Measurements from ENCODE around the gene ABCA7. TPM values are rescaled to one million over a fixed set of nuclear protein-coding genes. Genes with fewer than 3 reads are reported as not detected.

ABCA7 gene
- total RNA-seq, 2 donors from 2014 or later: 33.7 to 87.3 TPM

DNA sequence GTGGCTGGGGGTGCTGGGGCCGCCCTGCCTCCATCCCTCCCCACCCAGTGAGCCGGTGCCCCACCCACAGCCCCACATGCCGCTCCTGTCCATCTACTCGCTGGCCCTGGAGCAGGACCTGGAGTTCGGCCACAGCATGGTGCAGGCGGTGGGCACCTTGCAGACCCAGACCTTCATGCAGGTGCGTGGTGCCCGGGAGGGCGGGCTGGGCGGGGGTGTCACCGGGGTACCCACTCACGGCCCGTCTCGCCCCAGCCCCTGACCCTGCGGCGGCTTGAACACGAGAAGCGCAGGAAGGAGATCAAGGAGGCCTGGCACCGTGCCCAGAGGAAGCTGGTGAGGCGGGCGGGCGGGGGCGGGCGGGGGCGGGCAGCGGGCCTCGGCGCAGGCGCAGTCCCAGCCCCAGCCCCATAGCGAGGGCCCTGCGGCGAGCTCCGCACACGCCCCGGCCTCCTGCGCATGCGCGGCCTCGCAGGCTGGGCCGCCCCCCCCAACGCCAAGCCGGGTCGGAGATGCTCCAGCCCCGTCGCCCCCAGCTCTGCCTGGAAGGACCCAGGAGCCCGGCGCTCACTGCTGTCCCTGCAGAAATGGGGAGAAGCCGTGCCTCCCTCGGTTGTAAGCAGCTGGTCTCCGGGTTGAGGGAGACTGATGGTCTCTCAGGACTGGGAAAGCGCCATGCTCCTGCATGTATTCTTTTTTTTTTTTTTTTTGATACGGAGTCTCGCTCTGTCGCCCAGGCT lies 34.8 kb downstream of the ABCA7 start:
- peak overlapping the region in 1 of 4 donors; percentile 42 for H3K27ac ChIP-seq
- ATAC-seq: no peak
- intact Hi-C loops (cut with DNase I): no loop called here

DNA sequence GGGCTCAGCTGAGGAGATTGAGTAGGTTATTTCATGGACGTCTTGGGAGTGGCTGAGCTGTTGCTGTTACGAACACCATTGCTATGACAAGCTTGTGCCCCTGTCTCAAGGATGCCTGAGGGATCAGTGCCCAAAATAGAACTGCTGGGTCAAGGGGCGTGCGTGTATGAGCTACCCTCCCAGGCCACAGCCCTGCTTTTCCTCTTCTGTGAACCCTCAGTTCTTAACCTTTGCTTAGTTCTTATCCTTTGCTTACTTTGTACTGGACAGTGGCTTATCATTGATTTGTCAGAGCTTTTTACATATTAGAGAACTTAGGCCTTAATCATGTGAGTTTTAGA lies 36.1 kb downstream of the ABCA7 start:
- intact Hi-C loops (cut with DNase I): no loop called here
- TF ChIP-seq POLR2A (IDR thresholded peaks at IDR 0.05): no peak
- TF ChIP-seq, protein P1, sequence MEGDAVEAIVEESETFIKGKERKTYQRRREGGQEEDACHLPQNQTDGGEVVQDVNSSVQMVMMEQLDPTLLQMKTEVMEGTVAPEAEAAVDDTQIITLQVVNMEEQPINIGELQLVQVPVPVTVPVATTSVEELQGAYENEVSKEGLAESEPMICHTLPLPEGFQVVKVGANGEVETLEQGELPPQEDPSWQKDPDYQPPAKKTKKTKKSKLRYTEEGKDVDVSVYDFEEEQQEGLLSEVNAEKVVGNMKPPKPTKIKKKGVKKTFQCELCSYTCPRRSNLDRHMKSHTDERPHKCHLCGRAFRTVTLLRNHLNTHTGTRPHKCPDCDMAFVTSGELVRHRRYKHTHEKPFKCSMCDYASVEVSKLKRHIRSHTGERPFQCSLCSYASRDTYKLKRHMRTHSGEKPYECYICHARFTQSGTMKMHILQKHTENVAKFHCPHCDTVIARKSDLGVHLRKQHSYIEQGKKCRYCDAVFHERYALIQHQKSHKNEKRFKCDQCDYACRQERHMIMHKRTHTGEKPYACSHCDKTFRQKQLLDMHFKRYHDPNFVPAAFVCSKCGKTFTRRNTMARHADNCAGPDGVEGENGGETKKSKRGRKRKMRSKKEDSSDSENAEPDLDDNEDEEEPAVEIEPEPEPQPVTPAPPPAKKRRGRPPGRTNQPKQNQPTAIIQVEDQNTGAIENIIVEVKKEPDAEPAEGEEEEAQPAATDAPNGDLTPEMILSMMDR (IDR thresholded peaks at IDR 0.05): no peak
- Histone ChIP-seq H3K27me3 (peaks cover 0 to 3% of the 10 kb centered on the region in 2 donors), H3K4me3 (no peak overlapping the region), H3K4me1 (peaks cover 24% of the 10 kb centered on the region), H3K36me3 (replicated peaks in 1 of 2; ENCODE audit: insufficient read depth in 1 of 2, low read depth in 2 of 2) (no peaks in the 10 kb centered on the region), H3K27ac (peak overlapping the region in 2 of 4 donors; percentile 42 to 51), H3K9me3 (no peaks in the 10 kb centered on the region)
- 85 to 100% methylated on average over 3 to 4 of the region's 4 CpGs for WGBS, 2 donors
- ATAC-seq (no peak), DNase-seq (no peak)

More for the DNA sequence above, 34.8 kb downstream of the ABCA7 start:
- TF ChIP-seq, protein P1 (IDR thresholded peaks at IDR 0.05): no peak
- TF ChIP-seq POLR2A (IDR thresholded peaks at IDR 0.05): no peak
- WGBS, 2 donors: 55 to 70% methylated on average over 8 to 33 of the region's 54 CpGs
- no peaks in the 10 kb centered on the region for H3K36me3 ChIP-seq (replicated peaks in 1 of 2; ENCODE audit: insufficient read depth in 1 of 2, low read depth in 2 of 2)
- H3K4me3 ChIP-seq: no peak overlapping the region
- H3K27me3 ChIP-seq: peaks cover 0 to 13% of the 10 kb centered on the region in 2 donors
- peak; percentile 58 to 79 (median 68) for DNase-seq
- H3K4me1 ChIP-seq: peaks cover 29% of the 10 kb centered on the region
- no peaks in the 10 kb centered on the region for H3K9me3 ChIP-seq

DNA sequence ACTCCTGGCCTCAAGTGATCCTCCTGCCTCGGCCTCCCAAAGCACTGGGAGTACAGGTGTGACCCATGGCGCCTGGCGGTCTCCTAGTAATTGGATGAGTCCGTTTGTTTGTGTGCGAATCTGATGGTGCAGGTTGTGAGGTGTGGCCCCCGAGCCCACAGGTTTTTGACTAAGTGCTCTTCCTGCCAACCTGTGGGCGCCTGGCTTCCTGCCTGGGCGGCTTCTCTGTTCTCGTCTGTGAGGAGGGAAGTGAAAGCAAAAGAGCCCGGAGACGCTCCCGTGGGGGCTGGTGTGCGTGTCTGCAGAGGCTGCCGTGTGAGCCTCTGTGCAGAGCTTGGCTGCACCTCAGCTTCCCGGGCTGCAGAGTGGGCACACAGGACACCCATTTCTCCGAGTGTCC lies 37.0 kb downstream of the ABCA7 start:
- Histone ChIP-seq H3K4me1 (peaks cover 24% of the 10 kb centered on the region), H3K4me3 (no peak overlapping the region), H3K36me3 (replicated peaks in 1 of 2; ENCODE audit: insufficient read depth in 1 of 2, low read depth in 2 of 2) (no peaks in the 10 kb centered on the region), H3K27me3 (no peaks in the 10 kb centered on the region), H3K9me3 (no peaks in the 10 kb centered on the region), H3K27ac (no peak overlapping the region)
- DNase-seq (peak in 3 of 4 donors; percentile 53 to 76 (median 57)), ATAC-seq (no peak)
- WGBS, 2 donors: 48 to 56% methylated on average over 15 to 16 of the region's 16 CpGs
- intact Hi-C loops (cut with DNase I): no loop called here
- TF ChIP-seq, protein P1 (IDR thresholded peaks at IDR 0.05): no peak
- TF ChIP-seq POLR2A (IDR thresholded peaks at IDR 0.05): no peak

DNA sequence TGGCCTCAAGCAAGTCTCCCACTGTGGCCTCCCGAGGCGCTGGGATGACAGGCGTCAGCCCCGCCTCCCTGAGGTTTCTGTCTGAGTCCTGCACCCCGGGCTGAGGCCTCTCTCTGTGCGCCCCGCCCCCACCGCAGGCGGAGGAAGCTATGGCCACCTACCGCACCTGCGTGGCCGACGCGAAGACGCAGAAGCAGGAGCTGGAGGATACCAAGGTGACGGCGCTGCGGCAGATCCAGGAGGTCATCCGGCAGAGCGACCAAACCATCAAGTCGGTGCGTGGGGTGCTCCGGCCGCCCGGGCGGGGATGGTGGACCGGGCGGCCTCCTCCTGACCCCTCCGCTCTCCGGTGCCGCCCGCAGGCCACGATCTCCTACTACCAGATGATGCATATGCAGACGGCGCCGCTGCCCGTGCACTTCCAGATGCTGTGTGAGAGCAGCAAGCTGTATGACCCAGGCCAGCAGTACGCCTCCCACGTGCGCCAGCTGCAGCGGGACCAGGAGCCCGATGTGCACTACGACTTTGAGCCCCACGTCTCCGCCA lies 39.7 kb downstream of the ABCA7 start:
- H3K4me3 ChIP-seq: no peak overlapping the region
- TF ChIP-seq POLR2A (IDR thresholded peaks at IDR 0.05): no peak
- TF ChIP-seq, protein P1 (IDR thresholded peaks at IDR 0.05): no peak
- DNase-seq (no peak), ATAC-seq (no peak)
- H3K27me3 ChIP-seq: no peaks in the 10 kb centered on the region
- H3K4me1 ChIP-seq: peaks cover 44% of the 10 kb centered on the region
- H3K36me3 ChIP-seq (replicated peaks in 1 of 2; ENCODE audit: insufficient read depth in 1 of 2, low read depth in 2 of 2): no peaks in the 10 kb centered on the region
- H3K9me3 ChIP-seq: no peaks in the 10 kb centered on the region
- WGBS, 2 donors: 78 to 91% methylated on average over 9 to 44 of the region's 45 CpGs
- intact Hi-C loops (cut with DNase I): no loop called here
- H3K27ac ChIP-seq: no peak overlapping the region
